H1 (cell line): ENCODE measurements around the gene CLBA1. TPM values are rescaled to one million over a fixed set of nuclear protein-coding genes. Genes with fewer than 3 reads are reported as not detected.

Experiments
- CTCF ChIA-PET: fragments of 300-600 bp; sonication (Branson Sonifier 250); formaldehyde crosslinking; loops from one replicate; lab custom pipeline; 2021; ENCODE audit not compliant: partially characterized antibody; lab: Charles Lee
- POLR2A ChIA-PET: fragments of 300-600 bp; sonication (Branson Sonifier 250); formaldehyde crosslinking; loops from one replicate; lab custom pipeline; 2021; ENCODE audit warnings: inconsistent platforms; ENCODE audit not compliant: partially characterized antibody; lab: Charles Lee
- DNase-seq, 2 experiments: peaks; one replicate each; pipeline versions ENCODE4 v3.0.0 to v3.0.0-alpha.2; 2010 to 2022; ENCODE audit warnings: low spot score in 2 of 2, low read depth in 1 of 2, mixed read lengths in 1 of 2
- FAIRE-seq: peaks from 2 replicates; lab custom pipeline; 2011; peaks lifted over from hg19 to GRCh38; lab: Jason Lieb, UNC
- H2AFZ ChIP-seq: 2 replicates; pipeline ENCODE4 v1.8.1; 2012; ENCODE audit warnings: low read length, inconsistent platforms
- H2AK5ac ChIP-seq: 2 replicates; pipeline ENCODE4 v1.6.1; 2013; ENCODE audit warnings: low read depth, low read length
- H2BK120ac ChIP-seq: replicated peaks from 2 replicates; pipeline ENCODE3; 2013; ENCODE audit warnings: low read depth, low read length, inconsistent platforms
- H2BK12ac ChIP-seq: 2 replicates; pipeline ENCODE4 v1.6.1; 2013; ENCODE audit warnings: low read depth, low read length
- H2BK15ac ChIP-seq: 2 replicates; pipeline ENCODE4 v1.6.1; 2013; ENCODE audit warnings: low read length
- H2BK20ac ChIP-seq: 2 replicates; pipeline ENCODE4 v1.6.1; 2013; ENCODE audit warnings: low read length
- H2BK5ac ChIP-seq: 2 replicates; pipeline ENCODE4 v1.6.1; 2013; ENCODE audit warnings: low read depth, low read length
- H3K14ac ChIP-seq: 2 replicates; pipeline ENCODE4 v1.6.1; 2013; ENCODE audit warnings: inconsistent platforms; ENCODE audit not compliant: insufficient read length
- H3K18ac ChIP-seq: 2 replicates; pipeline ENCODE4 v1.6.1; 2013; ENCODE audit warnings: low read length; ENCODE audit errors: extremely low read depth
- H3K23ac ChIP-seq: 2 replicates; pipeline ENCODE4 v1.6.1; 2013; ENCODE audit warnings: inconsistent platforms; ENCODE audit not compliant: insufficient read length
- H3K23me2 ChIP-seq: 2 replicates; pipeline ENCODE4 v1.6.1; 2013; ENCODE audit warnings: low read depth, low read length
- H3K27ac ChIP-seq: 2 replicates; pipeline ENCODE4 v1.6.1; 2011; ENCODE audit warnings: low read depth, low read length, inconsistent platforms
- H3K27me3 ChIP-seq, 4 experiments: replicated peaks in 1 of 4; 1 replicate in 1 of 4; 2 replicates in 3 of 4; pipeline versions ENCODE4 v1.6.1 to v1.8.1; 2011 to 2013; ENCODE audit warnings: low read length in 3 of 4, mild to moderate bottlenecking in 3 of 4, inconsistent platforms in 2 of 4, mixed read lengths in 2 of 4, moderate library complexity in 1 of 4; ENCODE audit not compliant: control insufficient read depth in 3 of 4, insufficient read depth in 3 of 4; ENCODE audit errors: extremely low read depth in 1 of 4
- H3K36me3 ChIP-seq, 4 experiments: 2 replicates each; pipeline versions ENCODE4 v1.6.1 to v1.8.1; 2011 to 2013; ENCODE audit warnings: mild to moderate bottlenecking in 4 of 4, low read length in 3 of 4, moderate library complexity in 2 of 4, control low read depth in 1 of 4, inconsistent platforms in 1 of 4; ENCODE audit not compliant: insufficient read depth in 4 of 4, control insufficient read depth in 2 of 4
- H3K4ac ChIP-seq: replicated peaks from 2 replicates; pipeline ENCODE3; 2013; ENCODE audit warnings: low read length, low read depth, mixed read lengths, inconsistent platforms; ENCODE audit not compliant: insufficient read length
- H3K4me1 ChIP-seq, 4 experiments: replicated peaks in 1 of 4; 1 replicate in 1 of 4; 2 replicates in 3 of 4; pipeline versions ENCODE4 v1.6.1 to v1.8.1; 2011 to 2013; ENCODE audit warnings: low read length in 3 of 4, inconsistent platforms in 2 of 4, mixed read lengths in 1 of 4; ENCODE audit not compliant: insufficient read depth in 4 of 4, control insufficient read depth in 3 of 4
- H3K4me2 ChIP-seq, 2 experiments: 2 replicates each; pipeline versions ENCODE4 v1.6.1 to v1.8.1; 2011 to 2013; ENCODE audit warnings: low read depth in 2 of 2, low read length in 2 of 2, control low read depth in 1 of 2, inconsistent platforms in 1 of 2, mild to moderate bottlenecking in 1 of 2; ENCODE audit not compliant: insufficient read depth in 1 of 2
- H3K4me3 ChIP-seq, 4 experiments: fragments of 200-600, 300-600 bp in 1 of 4; sonication (generic), shearing (Covaris generic), sonication (Bioruptor Twin) in 1 of 4; 2 replicates each; pipeline versions ENCODE4 v1.5.1 to v1.8.1; 2011 to 2016; ENCODE audit warnings: low read length in 4 of 4, low read depth in 3 of 4, control low read depth in 2 of 4, inconsistent platforms in 2 of 4, mild to moderate bottlenecking in 2 of 4, mixed read lengths in 1 of 4, moderate library complexity in 1 of 4; ENCODE audit not compliant: insufficient read depth in 2 of 4; ENCODE audit errors: extremely low read depth in 1 of 4
- H3K56ac ChIP-seq: replicated peaks from 2 replicates; pipeline ENCODE3; 2013; ENCODE audit warnings: low read depth, mild to moderate bottlenecking, mixed read lengths, low read length, inconsistent platforms; ENCODE audit not compliant: insufficient read length
- H3K79me1 ChIP-seq: 2 replicates; pipeline ENCODE4 v1.6.1; 2013; ENCODE audit warnings: low read depth, low read length, control low read depth
- H3K79me2 ChIP-seq, 2 experiments: 2 replicates each; pipeline versions ENCODE4 v1.6.1 to v1.8.1; 2012 to 2013; ENCODE audit warnings: low read length in 2 of 2, mild to moderate bottlenecking in 2 of 2, inconsistent platforms in 1 of 2; ENCODE audit not compliant: insufficient read depth in 2 of 2, control insufficient read depth in 1 of 2
- H3K9ac ChIP-seq, 4 experiments: replicated peaks in 1 of 4; 1 replicate in 1 of 4; 2 replicates in 3 of 4; pipeline versions ENCODE4 v1.6.1 to v1.8.1; 2011 to 2013; ENCODE audit warnings: low read depth in 3 of 4, low read length in 3 of 4, control low read depth in 2 of 4, mild to moderate bottlenecking in 2 of 4, moderate library complexity in 2 of 4, inconsistent platforms in 1 of 4; ENCODE audit errors: extremely low read depth in 1 of 4
- H3K9me3 ChIP-seq, 2 experiments: 2 replicates each; pipeline versions ENCODE4 v1.6.1 to v1.8.1; 2012 to 2013; ENCODE audit warnings: mild to moderate bottlenecking in 2 of 2, moderate library complexity in 2 of 2, control low read depth in 1 of 2, inconsistent platforms in 1 of 2, low read depth in 1 of 2, low read length in 1 of 2, mixed read lengths in 1 of 2; ENCODE audit not compliant: insufficient read depth in 2 of 2
- H4K20me1 ChIP-seq, 2 experiments: replicated peaks in 1 of 2; 2 replicates each; pipeline versions ENCODE3 to v1.8.1; 2011 to 2013; ENCODE audit warnings: inconsistent platforms in 2 of 2, low read length in 2 of 2, mild to moderate bottlenecking in 1 of 2; ENCODE audit not compliant: insufficient read depth in 2 of 2, control insufficient read depth in 1 of 2
- H4K5ac ChIP-seq: 2 replicates; pipeline ENCODE4 v1.6.1; 2013; ENCODE audit warnings: low read length, low read depth, mixed read lengths, inconsistent platforms; ENCODE audit not compliant: insufficient read length
- H4K8ac ChIP-seq: 2 replicates; pipeline ENCODE4 v1.8.0; 2013; ENCODE audit warnings: mild to moderate bottlenecking, moderate library complexity, low read length, inconsistent platforms; ENCODE audit not compliant: insufficient read depth; ENCODE audit errors: extremely low read depth
- H4K91ac ChIP-seq: replicated peaks from 2 replicates; pipeline ENCODE3; 2013; ENCODE audit warnings: low read length, mixed read lengths, inconsistent platforms; ENCODE audit not compliant: insufficient read length
- POU5F1 ChIP-seq: IDR thresholded peaks from 2 replicates; pipeline ENCODE4 v1.6.1; 2011; ENCODE audit warnings: low read depth, mild to moderate bottlenecking, low read length, moderate library complexity
- SIX5 ChIP-seq: IDR thresholded peaks from 2 replicates; pipeline ENCODE4 v1.6.1; 2011; ENCODE audit warnings: mild to moderate bottlenecking, low read depth, low read length
- WGBS, 2 experiments: shearing (Covaris generic) in 1 of 2; methylation state at CpG; one replicate each; pipeline versions ENCODE4 v1.1.6 to v1.1.7; 2013 to 2015; ENCODE audit warnings: low lambda C conversion rate in 2 of 2, mixed read lengths in 2 of 2, inconsistent platforms in 1 of 2, low coverage in 1 of 2, missing lambda C conversion rate in 1 of 2; ENCODE audit not compliant: insufficient replicate concordance in 2 of 2, insufficient coverage in 1 of 2, insufficient read length in 1 of 2; ENCODE audit errors: extremely low coverage in 1 of 2, missing lambda C conversion rate in 1 of 2; 5-methylcytosine and 5-hydroxymethylcytosine counted together
- polyA plus RNA-seq, 7 experiments: library from polyadenylated mRNA; depleted of rRNA in 3 of 7; stranded (reverse) in 5 of 7; unstranded in 2 of 7; fragments of >200 nt in 5 of 7; fragments of 200-250 nt in 2 of 7; gene quantifications; 1 replicate in 5 of 7; 2 replicates in 1 of 7; 4 replicates in 1 of 7; pipeline versions ENCODE4 v1.2.1 to v1.2.3, GENCODE V29; 2011 to 2013; ENCODE audit warnings: missing spikeins in 2 of 7, mixed read lengths in 2 of 7
- total RNA-seq: library from RNA; stranded (reverse); fragmentation: NEBNext Ultra II Directional; extraction: Animal tissue kit (Norgen Biotek cat#: 25700); gene quantifications from 2 replicates; pipeline ENCODE4 v1.2.1, GENCODE V29; 2021

Gene CLBA1
- total and polyA plus RNA-seq, 2 of the 8 experiments (the other 6 are each of a cell fraction or from before 2014, with no cell fraction given): 1.6 to 2.4 TPM

DNA sequence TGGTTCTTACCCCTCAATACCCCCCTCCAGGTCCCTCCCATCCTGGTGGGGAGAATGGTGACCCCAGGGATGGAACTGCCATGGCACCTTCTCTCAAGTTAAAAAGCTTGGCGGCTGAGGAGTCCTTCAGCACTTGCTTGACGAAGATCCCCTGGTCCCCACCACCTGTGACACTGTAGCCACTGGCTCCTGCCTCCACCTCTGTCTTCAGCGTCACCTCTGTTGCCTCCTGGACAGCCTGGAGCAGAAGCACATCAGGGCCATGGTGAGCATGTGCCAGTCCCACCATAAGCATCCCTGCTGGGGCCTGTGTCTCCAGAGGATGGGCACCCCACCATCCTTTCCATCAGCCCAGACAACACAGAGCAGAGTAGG, 30.2 kb upstream of the CLBA1 start:
- no peak for FAIRE-seq
- Histone ChIP-seq H4K20me1 (no peaks in the 10 kb centered on the region), H3K18ac (no peak overlapping the region), H2BK20ac (no peak overlapping the region), H2AK5ac (no peak overlapping the region), H3K9me3 (peaks cover 0 to 14% of the 10 kb centered on the region in 2 experiments; a peak in 1 of 4 replicates), H3K56ac (no peak overlapping the region), H3K36me3 (no peaks in the 10 kb centered on the region), H3K79me2 (no peaks in the 10 kb centered on the region), H3K23ac (no peak overlapping the region), H3K79me1 (no peaks in the 10 kb centered on the region), H2AFZ (no peak overlapping the region), H2BK120ac (no peak overlapping the region), H4K91ac (no peak overlapping the region), H3K4ac (no peak overlapping the region), H3K4me3 (no peak overlapping the region), H2BK12ac (no peak overlapping the region), H4K5ac (no peak overlapping the region), H3K27me3 (no peaks in the 10 kb centered on the region), H4K8ac (no peak overlapping the region), H3K14ac (no peak overlapping the region), H2BK15ac (no peak overlapping the region), H3K23me2 (no peaks in the 10 kb centered on the region), H3K4me2 (no peak overlapping the region), H3K4me1 (no peaks in the 10 kb centered on the region), H3K9ac (no peak overlapping the region), H3K27ac (no peak overlapping the region), H2BK5ac (no peak overlapping the region)
- TF ChIP-seq POU5F1 (no peak), SIX5 (no peak)
- DNase-seq: no peak
- POLR2A ChIA-PET: interaction anchor here (1.0 to 1.3 kb wide), 2 partner anchors 8 to 60 kb away, joined by 3 read pairs; no protein-coding TSS in a partner anchor
- CTCF ChIA-PET: interaction anchor here (0.5 to 1.5 kb wide), 7 partner anchors 9 to 91 kb away, joined by 3 to 7 read pairs (median 4); no protein-coding TSS in a partner anchor
- 86% methylated on average over 3 of the region's 3 CpGs; no CpG with 5 or more reads in 1 of the 2 experiments for WGBS, 2 experiments
